MM.1S (cell line): ENCODE data around the gene TBC1D22B.

ENCODE experiments used
- DNase-seq: peaks from one replicate; pipeline ENCODE4 v3.0.0-alpha.2; 2015
- H2AFZ ChIP-seq: fragments of 300-600 bp; sonication (generic); 2 replicates; pipeline ENCODE4 v1.6.0; 2016; ENCODE audit warnings: antibody characterized with exemption, low read length
- H3F3A ChIP-seq: fragments of 300-600 bp; sonication (generic); 2 replicates; pipeline ENCODE4 v1.6.1; 2016; ENCODE audit warnings: mild to moderate bottlenecking, antibody characterized with exemption, low read length, moderate library complexity, mixed read lengths; ENCODE audit not compliant: insufficient read depth
- H3K27ac ChIP-seq: fragments of 300-600 bp; sonication (generic); 2 replicates; pipeline ENCODE4 v1.5.1; 2016; ENCODE audit warnings: mild to moderate bottlenecking, low read length
- H3K27me3 ChIP-seq: fragments of 300-600 bp; sonication (generic); replicated peaks from 2 replicates; pipeline ENCODE4 v1.6.0; 2016; ENCODE audit warnings: low read length; ENCODE audit not compliant: insufficient read depth
- H3K36me3 ChIP-seq: fragments of 300-600 bp; sonication (generic); replicated peaks from 2 replicates; pipeline ENCODE4 v1.6.1; 2016; ENCODE audit warnings: mild to moderate bottlenecking, low read length, mixed read lengths; ENCODE audit not compliant: insufficient read depth
- H3K4me1 ChIP-seq: fragments of 300-600 bp; sonication (generic); 2 replicates; pipeline ENCODE4 v1.6.1; 2016; ENCODE audit warnings: low read length, mixed read lengths
- H3K4me2 ChIP-seq: fragments of 300-600 bp; sonication (generic); 2 replicates; pipeline ENCODE4 v1.6.0; 2016; ENCODE audit warnings: low read depth, low read length
- H3K4me3 ChIP-seq: fragments of 300-600 bp; sonication (generic); 2 replicates; pipeline ENCODE4 v1.5.1; 2016; ENCODE audit warnings: low read length, mixed read lengths
- H3K79me2 ChIP-seq: fragments of 300-600 bp; sonication (generic); 2 replicates; pipeline ENCODE4 v1.6.1; 2016; ENCODE audit warnings: mixed run types, low read length, mixed read lengths
- H3K9ac ChIP-seq: fragments of 300-600 bp; sonication (generic); 2 replicates; pipeline ENCODE4 v1.6.1; 2016; ENCODE audit warnings: low read length, mixed read lengths
- H3K9me2 ChIP-seq: fragments of 300-600 bp; sonication (generic); replicated peaks from 2 replicates; pipeline ENCODE4 v1.6.1; 2016; ENCODE audit warnings: mild to moderate bottlenecking, low read length, mixed read lengths; ENCODE audit not compliant: insufficient read depth
- H3K9me3 ChIP-seq: fragments of 300-600 bp; sonication (generic); replicated peaks from 2 replicates; pipeline ENCODE4 v1.6.1; 2016; ENCODE audit warnings: mild to moderate bottlenecking, low read length, mixed read lengths; ENCODE audit not compliant: insufficient read depth
- H4K20me1 ChIP-seq: fragments of 300-600 bp; sonication (generic); 2 replicates; pipeline ENCODE4 v1.6.1; 2016; ENCODE audit warnings: mild to moderate bottlenecking, low read length, moderate library complexity, mixed read lengths; ENCODE audit not compliant: insufficient read depth
- EZH2 ChIP-seq: fragments of 300-600 bp; sonication (generic); optimal IDR thresholded peaks from 2 replicates; pipeline ENCODE3; 2017; ENCODE audit warnings: low read depth, mild to moderate bottlenecking, antibody characterized with exemption, low read length, mixed read lengths
- EZH2phosphoT487 ChIP-seq: fragments of 300-600 bp; sonication (generic); IDR thresholded peaks from 2 replicates; pipeline ENCODE4 v1.6.1; 2018; ENCODE audit warnings: antibody characterized with exemption, low read length
- TF ChIP-seq, protein P1 (sequence below): fragments of 300-600 bp; sonication (generic); IDR thresholded peaks from 2 replicates; pipeline ENCODE4 v1.5.1; 2016; ENCODE audit warnings: antibody characterized with exemption, low read length, mixed read lengths

The TBC1D22B gene

DNA sequence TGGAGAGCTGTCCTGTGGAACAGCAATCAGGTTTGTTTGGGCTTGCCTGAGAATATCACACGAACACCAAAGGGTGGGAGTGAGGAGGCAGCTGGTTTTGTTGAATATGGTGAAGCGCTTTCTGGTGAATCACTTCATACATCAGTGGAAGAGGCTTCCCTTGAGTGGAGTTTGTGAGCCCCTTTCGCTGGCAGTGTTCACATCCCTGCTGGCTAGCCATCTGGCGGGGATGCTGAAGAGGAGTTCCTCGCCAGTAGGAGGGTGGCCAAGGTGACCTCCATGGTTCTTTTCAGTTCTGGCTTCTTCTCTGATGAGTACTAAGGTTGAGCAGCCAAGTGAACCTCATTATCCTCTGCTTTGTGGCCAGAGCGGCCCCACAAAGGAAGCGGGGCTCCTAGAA lies 58.5 kb downstream of the TBC1D22B start:
- Histone ChIP-seq H3K36me3 (no peaks in the 10 kb centered on the region), H4K20me1 (no peaks in the 10 kb centered on the region), H3K9ac (no peak overlapping the region), H3K4me2 (no peak overlapping the region), H3K27ac (peak overlapping the region; percentile 98; the same call in 1 of the 2 replicates), H3K27me3 (no peaks in the 10 kb centered on the region), H3K9me2 (no peaks in the 10 kb centered on the region), H3K79me2 (no peaks in the 10 kb centered on the region), H3K4me3 (no peak overlapping the region), H3K4me1 (peaks cover 49% of the 10 kb centered on the region), H3K9me3 (no peaks in the 10 kb centered on the region), H2AFZ (no peak overlapping the region), H3F3A (peaks cover 15% of the 10 kb centered on the region)
- DNase-seq = no peak
- TF ChIP-seq EZH2phosphoT487 = no peak
- no peak for TF ChIP-seq EZH2
- TF ChIP-seq, protein P1, sequence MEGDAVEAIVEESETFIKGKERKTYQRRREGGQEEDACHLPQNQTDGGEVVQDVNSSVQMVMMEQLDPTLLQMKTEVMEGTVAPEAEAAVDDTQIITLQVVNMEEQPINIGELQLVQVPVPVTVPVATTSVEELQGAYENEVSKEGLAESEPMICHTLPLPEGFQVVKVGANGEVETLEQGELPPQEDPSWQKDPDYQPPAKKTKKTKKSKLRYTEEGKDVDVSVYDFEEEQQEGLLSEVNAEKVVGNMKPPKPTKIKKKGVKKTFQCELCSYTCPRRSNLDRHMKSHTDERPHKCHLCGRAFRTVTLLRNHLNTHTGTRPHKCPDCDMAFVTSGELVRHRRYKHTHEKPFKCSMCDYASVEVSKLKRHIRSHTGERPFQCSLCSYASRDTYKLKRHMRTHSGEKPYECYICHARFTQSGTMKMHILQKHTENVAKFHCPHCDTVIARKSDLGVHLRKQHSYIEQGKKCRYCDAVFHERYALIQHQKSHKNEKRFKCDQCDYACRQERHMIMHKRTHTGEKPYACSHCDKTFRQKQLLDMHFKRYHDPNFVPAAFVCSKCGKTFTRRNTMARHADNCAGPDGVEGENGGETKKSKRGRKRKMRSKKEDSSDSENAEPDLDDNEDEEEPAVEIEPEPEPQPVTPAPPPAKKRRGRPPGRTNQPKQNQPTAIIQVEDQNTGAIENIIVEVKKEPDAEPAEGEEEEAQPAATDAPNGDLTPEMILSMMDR = no peak

DNA sequence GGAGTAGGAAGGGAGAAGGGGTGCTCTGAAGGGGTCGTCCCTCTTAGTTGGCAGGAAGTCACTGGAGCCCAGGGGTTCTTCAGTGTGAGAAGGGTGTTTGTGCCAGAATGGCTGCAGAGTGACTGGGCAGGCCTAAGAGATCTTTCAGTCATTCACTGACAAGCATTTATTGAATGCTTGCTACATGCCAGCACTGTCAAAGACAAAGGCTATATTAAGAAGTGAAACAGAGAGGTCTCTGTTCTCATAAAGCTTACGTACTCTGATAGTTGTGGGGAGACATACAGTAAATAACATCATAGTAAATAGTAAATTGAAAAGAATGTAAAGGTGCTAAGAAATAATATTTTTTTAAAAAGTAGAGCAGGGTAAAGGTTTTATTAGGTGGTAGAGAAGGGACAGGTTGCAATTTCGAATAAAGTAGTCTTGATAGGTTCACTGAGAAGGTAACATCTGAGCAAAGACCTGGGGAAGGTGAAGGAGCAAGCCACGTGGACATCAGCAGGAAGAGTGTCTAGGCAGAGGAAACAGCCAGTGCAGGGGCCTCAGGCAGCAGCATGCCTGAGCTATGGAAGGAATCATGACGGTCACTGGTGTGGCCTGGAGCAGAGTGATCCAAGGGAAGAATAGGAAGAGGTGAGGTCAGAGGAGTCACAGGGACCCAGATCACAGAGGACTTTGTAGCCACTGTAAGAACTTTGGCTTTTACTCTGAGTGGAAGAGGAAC lies 59.9 kb downstream of the TBC1D22B start:
- TF ChIP-seq EZH2phosphoT487 (no peak), EZH2 (no peak)
- TF ChIP-seq, protein P1 = no peak
- peak overlapping the region; percentile 98 for H3K27ac ChIP-seq
- peak; percentile 80 for DNase-seq

DNA sequence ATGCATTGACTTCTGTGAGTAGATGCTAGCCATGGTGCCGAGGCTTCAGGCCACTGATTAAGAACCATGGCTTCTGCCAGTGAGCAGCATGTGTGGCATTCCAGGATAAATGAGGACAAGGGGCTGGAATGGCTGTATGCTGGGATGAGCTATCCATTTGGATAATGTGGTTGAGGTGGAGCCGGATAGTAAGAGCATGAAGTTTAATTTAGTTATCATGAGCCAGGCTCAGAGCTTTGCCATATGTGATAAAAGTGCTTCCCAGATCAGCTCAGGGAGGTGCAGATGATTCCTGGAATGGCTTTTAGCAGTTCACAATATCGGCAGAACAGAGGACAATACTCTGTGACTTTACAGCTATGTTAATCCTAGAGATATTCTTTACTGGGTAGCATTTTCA lies 61.6 kb downstream of the TBC1D22B start:
- Histone ChIP-seq H3K27me3 (no peaks in the 10 kb centered on the region), H3K9me3 (no peaks in the 10 kb centered on the region), H2AFZ (no peak overlapping the region), H3K9me2 (no peaks in the 10 kb centered on the region), H3K9ac (no peak overlapping the region), H3K79me2 (no peaks in the 10 kb centered on the region), H3F3A (peaks cover 15% of the 10 kb centered on the region), H3K36me3 (no peaks in the 10 kb centered on the region), H3K4me2 (no peak overlapping the region), H3K27ac (no peak overlapping the region), H3K4me3 (no peak overlapping the region), H4K20me1 (no peaks in the 10 kb centered on the region), H3K4me1 (peaks cover 43% of the 10 kb centered on the region)
- TF ChIP-seq EZH2 (no peak), EZH2phosphoT487 (no peak)
- TF ChIP-seq, protein P1 = no peak
- no peak for DNase-seq

More for the DNA sequence above, 59.9 kb downstream of the TBC1D22B start:
- H4K20me1 ChIP-seq = no peaks in the 10 kb centered on the region
- peak overlapping the region; percentile 39 for H2AFZ ChIP-seq
- no peaks in the 10 kb centered on the region for H3K9me2 ChIP-seq
- H3K4me2 ChIP-seq = peak overlapping the region; percentile 48
- no peaks in the 10 kb centered on the region for H3K9me3 ChIP-seq
- H3K4me1 ChIP-seq = peaks cover 43% of the 10 kb centered on the region
- no peaks in the 10 kb centered on the region for H3K36me3 ChIP-seq
- H3K9ac ChIP-seq = peak overlapping the region; percentile 70
- H3K27me3 ChIP-seq = no peaks in the 10 kb centered on the region
- H3K4me3 ChIP-seq = no peak overlapping the region
- H3K79me2 ChIP-seq = no peaks in the 10 kb centered on the region
- H3F3A ChIP-seq = peaks cover 15% of the 10 kb centered on the region
